HCT116 (cell line): Measurements from ENCODE around the gene PRDM1.

Experiments
- EZH2phosphoT487 ChIP-seq: fragments of 200-600 bp; IDR thresholded peaks from 2 replicates; pipeline ENCODE4 v1.6.1; 2018; ENCODE audit warnings: antibody characterized with exemption, borderline replicate concordance
- SRF ChIP-seq: IDR thresholded peaks from 2 replicates; pipeline ENCODE4 v1.6.1; 2012; ENCODE audit warnings: low read depth
- TCF7L2 ChIP-seq: IDR thresholded peaks from 2 replicates; pipeline ENCODE4 v1.7.0; 2011; ENCODE audit warnings: borderline replicate concordance, inconsistent platforms; ENCODE audit not compliant: insufficient read depth, insufficient read length; ENCODE audit errors: extremely low read depth
- TF ChIP-seq, protein P1 (sequence below), 3 experiments: fragments of 200-600 bp in 1 of 3; sonication (generic) in 1 of 3; IDR thresholded peaks in 2 of 3; conservative IDR thresholded peaks in 1 of 3; 2 replicates each; pipeline ENCODE4 v1.5.1; 2012 to 2017; ENCODE audit warnings: low read depth in 2 of 3, low read length in 2 of 3, antibody characterized with exemption in 1 of 3, borderline replicate concordance in 1 of 3, control low read depth in 1 of 3, mild to moderate bottlenecking in 1 of 3, mixed read lengths in 1 of 3, mixed run types in 1 of 3, moderate library complexity in 1 of 3; ENCODE audit not compliant: insufficient read depth in 1 of 3

DNA sequence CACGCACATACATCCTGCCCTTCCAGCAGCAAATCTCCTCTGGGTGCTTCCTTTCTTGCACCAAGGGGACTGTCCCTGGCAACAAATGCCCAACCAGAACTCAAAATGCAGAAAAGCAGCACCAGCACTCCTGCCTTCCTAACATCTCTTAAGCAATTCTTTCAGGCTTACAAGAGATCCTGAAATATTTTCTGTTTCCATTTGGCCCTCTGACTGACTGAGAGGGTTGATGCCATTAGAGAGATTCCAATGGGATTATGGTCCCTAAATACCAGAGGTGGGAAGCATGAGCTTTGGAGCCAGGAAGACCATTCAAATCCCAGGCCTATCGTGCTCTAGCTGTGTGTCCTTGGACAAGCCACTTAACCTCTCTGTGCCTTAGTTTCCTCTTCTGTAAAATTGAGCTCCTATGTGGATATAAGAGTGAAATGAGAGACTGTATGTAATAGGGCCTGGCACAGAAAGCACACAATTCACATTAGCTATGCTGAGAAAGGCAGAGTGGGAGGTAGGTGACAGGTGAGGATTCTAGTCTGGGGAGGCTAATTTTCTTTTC, 56.8 kb downstream of the PRDM1 start:
- TF ChIP-seq EZH2phosphoT487 (no peak), TCF7L2 (no peak), SRF (no peak)
- TF ChIP-seq, protein P1, sequence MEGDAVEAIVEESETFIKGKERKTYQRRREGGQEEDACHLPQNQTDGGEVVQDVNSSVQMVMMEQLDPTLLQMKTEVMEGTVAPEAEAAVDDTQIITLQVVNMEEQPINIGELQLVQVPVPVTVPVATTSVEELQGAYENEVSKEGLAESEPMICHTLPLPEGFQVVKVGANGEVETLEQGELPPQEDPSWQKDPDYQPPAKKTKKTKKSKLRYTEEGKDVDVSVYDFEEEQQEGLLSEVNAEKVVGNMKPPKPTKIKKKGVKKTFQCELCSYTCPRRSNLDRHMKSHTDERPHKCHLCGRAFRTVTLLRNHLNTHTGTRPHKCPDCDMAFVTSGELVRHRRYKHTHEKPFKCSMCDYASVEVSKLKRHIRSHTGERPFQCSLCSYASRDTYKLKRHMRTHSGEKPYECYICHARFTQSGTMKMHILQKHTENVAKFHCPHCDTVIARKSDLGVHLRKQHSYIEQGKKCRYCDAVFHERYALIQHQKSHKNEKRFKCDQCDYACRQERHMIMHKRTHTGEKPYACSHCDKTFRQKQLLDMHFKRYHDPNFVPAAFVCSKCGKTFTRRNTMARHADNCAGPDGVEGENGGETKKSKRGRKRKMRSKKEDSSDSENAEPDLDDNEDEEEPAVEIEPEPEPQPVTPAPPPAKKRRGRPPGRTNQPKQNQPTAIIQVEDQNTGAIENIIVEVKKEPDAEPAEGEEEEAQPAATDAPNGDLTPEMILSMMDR (IDR thresholded peaks at IDR 0.05 in 2 of 3, conservative IDR thresholded peaks at IDR 0.05 in 1 of 3; ENCODE audit: borderline replicate concordance in 1 of 3, insufficient read depth in 1 of 3, low read depth in 2 of 3, low read length in 2 of 3): no peak
